Omental fat pad (tissue), 4 donors: ENCODE results near the gene DNAJC18. TPM values are rescaled to one million over a fixed set of nuclear protein-coding genes. Genes with fewer than 3 reads are reported as not detected.
A peak's percentile ranks its signal among the peaks of the same experiment; 100 is the strongest.

Experiments used
- ATAC-seq: fragments of 150-250 bp; one replicate; pipeline ENCODE4 v1.9.1; 2016; ENCODE audit warnings: mild to moderate bottlenecking, moderate library complexity; ENCODE audit not compliant: low FRiP score
- DNase-seq: peaks from one replicate; pipeline ENCODE4 v3.0.0-alpha.2; 2019; ENCODE audit warnings: low spot score
- total RNA-seq, 4 donors: library from RNA; depleted of rRNA; stranded (reverse); fragments of >200 nt; gene quantifications; one replicate each; pipeline ENCODE4 v1.1.0, GENCODE V29; 2016
- TF ChIP-seq, protein P1 (sequence below), 3 donors: fragments of 450-650 bp; IDR thresholded peaks; one replicate each; pipeline ENCODE4 v1.5.1; 2016 to 2017; ENCODE audit warnings: antibody characterized with exemption in 3 of 3, mild to moderate bottlenecking in 3 of 3, moderate library complexity in 2 of 3

Gene DNAJC18
- total RNA-seq, 4 donors from 2014 or later: 6.1 to 7.4 (median 6.5) TPM

DNA sequence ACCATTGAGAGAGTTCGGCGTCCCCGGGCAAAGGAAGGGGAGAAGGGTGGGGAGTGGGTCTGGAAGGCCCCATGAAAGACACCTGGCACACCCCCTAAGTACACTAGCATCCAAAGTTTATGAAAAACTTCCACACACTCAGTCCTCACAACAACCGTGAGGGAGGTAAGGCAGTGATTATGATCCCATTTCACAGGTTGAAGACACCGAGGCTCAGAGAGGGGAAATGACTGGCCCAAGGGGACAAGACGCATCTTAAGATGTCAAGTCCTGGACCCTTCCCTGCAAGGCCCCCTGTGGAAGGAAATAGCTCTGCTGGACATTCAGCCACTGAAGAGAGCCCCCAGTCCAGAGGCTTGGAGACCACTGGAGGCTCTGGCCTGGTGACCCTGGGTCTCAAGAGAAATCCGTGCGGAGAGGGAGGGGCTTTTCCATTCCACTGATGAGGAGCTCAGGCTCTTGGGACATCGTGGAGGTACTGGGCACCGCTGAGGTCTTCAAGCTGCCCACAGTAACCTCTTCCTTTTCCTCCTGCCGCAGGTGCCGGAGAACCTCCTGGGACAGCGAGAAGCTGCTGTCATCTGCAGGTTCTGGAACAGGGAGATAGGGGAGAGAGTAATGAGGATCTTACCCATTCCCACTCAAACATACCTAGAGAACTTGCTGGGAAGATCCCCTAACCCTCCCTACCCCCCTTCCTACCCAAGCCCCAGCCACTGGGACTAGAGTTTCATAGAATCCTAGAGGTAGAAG is 36.7 kb upstream of the DNAJC18 start:
- TF ChIP-seq, protein P1, sequence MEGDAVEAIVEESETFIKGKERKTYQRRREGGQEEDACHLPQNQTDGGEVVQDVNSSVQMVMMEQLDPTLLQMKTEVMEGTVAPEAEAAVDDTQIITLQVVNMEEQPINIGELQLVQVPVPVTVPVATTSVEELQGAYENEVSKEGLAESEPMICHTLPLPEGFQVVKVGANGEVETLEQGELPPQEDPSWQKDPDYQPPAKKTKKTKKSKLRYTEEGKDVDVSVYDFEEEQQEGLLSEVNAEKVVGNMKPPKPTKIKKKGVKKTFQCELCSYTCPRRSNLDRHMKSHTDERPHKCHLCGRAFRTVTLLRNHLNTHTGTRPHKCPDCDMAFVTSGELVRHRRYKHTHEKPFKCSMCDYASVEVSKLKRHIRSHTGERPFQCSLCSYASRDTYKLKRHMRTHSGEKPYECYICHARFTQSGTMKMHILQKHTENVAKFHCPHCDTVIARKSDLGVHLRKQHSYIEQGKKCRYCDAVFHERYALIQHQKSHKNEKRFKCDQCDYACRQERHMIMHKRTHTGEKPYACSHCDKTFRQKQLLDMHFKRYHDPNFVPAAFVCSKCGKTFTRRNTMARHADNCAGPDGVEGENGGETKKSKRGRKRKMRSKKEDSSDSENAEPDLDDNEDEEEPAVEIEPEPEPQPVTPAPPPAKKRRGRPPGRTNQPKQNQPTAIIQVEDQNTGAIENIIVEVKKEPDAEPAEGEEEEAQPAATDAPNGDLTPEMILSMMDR (IDR thresholded peaks at IDR 0.05): no peak
- ATAC-seq: no peak

DNA sequence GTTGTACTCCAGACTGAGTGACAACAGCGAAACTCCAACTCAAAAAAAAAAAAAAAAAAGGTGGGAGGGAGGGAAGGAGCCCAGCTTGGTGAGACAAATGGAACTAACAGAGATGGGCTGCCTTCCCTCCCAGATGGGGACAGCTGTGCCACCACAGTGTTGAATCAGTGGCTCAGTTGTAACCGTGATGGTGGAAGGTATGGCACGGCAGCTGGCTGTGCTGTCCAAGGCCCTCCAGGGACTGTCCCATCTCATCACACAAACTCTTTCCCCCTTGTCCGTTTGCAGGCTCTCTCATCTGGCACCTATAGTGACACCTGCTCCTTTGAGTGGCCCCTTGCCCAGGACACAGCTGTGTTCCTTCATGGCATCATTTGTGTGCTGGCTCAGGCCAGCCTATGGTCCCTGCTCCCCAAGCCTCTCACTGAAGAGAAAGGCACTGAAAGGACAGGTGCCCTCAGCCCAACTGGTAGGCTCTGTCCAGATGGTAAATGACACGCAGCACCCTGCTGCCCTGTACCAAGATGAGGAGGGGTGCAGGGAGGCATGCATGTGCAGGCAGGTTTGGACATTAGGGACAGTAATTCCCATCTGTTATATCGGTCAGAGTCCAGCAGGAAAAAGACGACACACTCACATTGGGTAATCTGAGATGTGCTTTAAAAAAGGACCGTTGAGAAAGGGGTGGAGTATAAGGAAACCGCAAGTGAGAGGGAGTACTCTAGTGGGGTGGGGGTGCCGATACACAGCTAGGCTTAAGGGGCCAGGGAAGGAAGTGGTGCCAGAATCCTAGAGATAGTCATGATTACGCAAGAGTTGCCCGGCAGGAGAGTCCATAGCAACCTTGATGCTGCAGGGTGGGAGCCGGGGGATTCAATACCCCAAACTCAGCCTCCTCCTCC is 35.8 kb upstream of the DNAJC18 start:
- TF ChIP-seq, protein P1 (IDR thresholded peaks at IDR 0.05): no peak
- DNase-seq (no peak), ATAC-seq (peak; percentile 50)

More for the DNA sequence above, 36.7 kb upstream of the DNAJC18 start:
- DNase-seq: no peak

DNA sequence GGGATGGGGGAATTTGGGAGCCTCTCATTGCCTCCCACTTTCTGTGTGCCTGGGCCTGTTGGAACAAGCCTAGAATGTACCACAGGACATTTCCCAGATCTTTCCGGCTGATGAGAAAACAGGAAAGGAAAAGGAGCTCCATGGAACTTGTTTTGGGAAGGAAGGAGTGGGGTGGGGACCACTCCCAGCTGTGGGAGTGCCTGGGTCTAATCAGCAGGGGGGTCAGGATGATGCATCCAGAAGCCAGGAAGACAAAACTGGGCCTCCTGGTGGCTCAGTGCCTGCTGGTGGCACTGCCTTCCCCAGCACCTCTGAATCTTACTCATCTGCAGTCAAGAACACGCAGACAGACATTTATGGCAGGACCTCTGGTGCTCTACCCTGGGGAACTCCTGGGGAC is 34.2 kb upstream of the DNAJC18 start:
- no peak for ATAC-seq
- no peak for DNase-seq
- TF ChIP-seq, protein P1 (IDR thresholded peaks at IDR 0.05): no peak

DNA sequence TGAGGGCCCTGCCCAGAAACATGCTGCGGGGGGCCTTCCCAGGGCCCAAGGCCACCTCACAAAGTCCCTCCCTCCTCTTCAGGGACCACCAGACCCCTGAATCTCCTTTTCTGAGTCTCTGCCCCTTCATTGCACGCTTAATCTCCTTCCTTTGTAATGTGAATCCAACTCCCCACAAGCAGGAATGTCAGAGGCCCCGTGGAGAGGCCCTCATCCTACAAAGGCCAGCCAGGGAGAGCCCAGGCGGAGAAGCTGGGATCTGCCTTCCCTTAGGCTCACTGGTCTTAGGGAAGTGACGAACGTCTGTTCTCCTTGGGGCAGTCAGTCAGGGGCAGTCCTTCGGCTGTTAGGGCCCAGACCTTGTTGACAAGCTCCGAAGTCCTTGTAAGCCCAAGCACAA is 33.8 kb upstream of the DNAJC18 start:
- DNase-seq (no peak), ATAC-seq (no peak)
- TF ChIP-seq, protein P1 (IDR thresholded peaks at IDR 0.05): no peak

DNA sequence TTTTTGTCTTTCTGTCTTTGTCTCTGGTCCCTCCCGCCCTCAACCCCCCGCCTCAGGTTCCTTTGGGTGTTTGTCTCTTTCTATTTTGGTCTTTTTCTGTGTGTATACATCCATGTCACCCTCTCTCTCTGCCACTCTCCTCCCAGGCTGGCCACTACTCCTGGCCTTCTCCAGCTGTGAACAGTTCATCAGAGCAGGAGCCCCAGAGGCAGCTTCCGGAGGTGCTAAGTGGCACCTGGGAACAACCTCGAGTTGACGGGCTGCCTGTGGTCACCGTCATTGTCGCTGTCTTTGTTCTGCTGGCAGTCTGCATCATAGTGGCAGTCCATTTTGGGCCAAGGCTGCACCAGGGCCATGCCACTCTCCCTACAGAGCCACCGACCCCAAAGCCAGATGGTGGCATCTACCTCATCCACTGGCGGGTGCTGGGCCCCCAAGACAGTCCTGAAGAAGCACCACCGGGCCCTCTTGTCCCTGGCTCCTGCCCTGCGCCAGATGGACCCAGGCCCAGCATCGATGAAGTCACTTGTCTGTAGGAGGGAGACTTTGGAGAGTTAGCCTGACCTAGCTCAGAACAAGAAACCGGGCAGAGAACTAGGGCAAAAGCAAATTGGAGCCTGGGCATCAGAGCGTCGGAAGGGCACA is 33.2 kb upstream of the DNAJC18 start:
- TF ChIP-seq, protein P1 (IDR thresholded peaks at IDR 0.05): no peak
- ATAC-seq (no peak), DNase-seq (no peak)

DNA sequence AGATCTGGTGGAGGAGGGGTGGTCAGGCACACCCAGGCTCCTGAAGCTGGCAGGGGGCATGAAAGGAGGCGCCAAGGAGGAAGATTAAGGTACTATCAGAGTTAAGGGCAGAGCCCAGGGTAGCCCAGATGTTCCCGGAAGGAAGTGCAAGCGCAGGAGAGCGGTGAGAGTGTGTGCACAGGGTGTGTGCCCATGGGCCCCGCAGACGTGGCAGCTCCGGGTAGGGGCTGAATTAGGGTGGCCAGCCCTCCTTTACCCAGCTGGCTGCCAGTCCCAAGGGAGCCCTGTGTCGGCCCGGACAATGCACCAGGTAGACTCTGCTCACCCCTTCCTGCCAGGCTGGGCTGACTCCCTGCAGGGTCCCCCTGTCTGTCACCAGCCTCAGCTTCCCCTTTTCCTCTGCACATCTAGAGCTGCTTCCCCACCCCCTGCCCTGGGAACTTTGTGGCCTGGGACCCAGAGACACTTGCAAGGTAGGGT is 31.5 kb upstream of the DNAJC18 start, which contains the start of gene SMIM33:
Gene SMIM33 (plus strand): TSS at position 184 of the 480 bp plus-strand sequence. CDS start 118 bp downstream, at position 302.
- DNase-seq (no peak), ATAC-seq (no peak)
- TF ChIP-seq, protein P1 (IDR thresholded peaks at IDR 0.05): no peak
